Suprapubic skin (tissue), 4 donors: ENCODE results near the gene CABLES1.

Experiments
- EP300 ChIP-seq: sonication (generic); formaldehyde crosslinking; IDR thresholded peaks from one replicate; pipeline ENCODE4 v1.6.1; 2017; ENCODE audit warnings: antibody characterized with exemption
- POLR2A ChIP-seq, 2 donors: fragments of 450-650 bp; IDR thresholded peaks; one replicate each; pipeline ENCODE4 v1.6.1; 2017; ENCODE audit warnings: antibody characterized with exemption in 2 of 2, mild to moderate bottlenecking in 2 of 2, moderate library complexity in 2 of 2
- POLR2AphosphoS5 ChIP-seq, 3 donors: sonication (generic); formaldehyde crosslinking; IDR thresholded peaks; one replicate each; pipeline ENCODE4 v1.6.1; 2017; ENCODE audit warnings: antibody characterized with exemption in 3 of 3
- TF ChIP-seq, protein P1 (sequence below), 2 donors: fragments of 200-600 bp in 1 of 2; fragments of 450-650 bp in 1 of 2; sonication (generic) in 1 of 2; IDR thresholded peaks; one replicate each; pipeline ENCODE4 v1.5.1; 2016 to 2019; ENCODE audit warnings: antibody characterized with exemption in 2 of 2, mild to moderate bottlenecking in 1 of 2, moderate library complexity in 1 of 2

DNA sequence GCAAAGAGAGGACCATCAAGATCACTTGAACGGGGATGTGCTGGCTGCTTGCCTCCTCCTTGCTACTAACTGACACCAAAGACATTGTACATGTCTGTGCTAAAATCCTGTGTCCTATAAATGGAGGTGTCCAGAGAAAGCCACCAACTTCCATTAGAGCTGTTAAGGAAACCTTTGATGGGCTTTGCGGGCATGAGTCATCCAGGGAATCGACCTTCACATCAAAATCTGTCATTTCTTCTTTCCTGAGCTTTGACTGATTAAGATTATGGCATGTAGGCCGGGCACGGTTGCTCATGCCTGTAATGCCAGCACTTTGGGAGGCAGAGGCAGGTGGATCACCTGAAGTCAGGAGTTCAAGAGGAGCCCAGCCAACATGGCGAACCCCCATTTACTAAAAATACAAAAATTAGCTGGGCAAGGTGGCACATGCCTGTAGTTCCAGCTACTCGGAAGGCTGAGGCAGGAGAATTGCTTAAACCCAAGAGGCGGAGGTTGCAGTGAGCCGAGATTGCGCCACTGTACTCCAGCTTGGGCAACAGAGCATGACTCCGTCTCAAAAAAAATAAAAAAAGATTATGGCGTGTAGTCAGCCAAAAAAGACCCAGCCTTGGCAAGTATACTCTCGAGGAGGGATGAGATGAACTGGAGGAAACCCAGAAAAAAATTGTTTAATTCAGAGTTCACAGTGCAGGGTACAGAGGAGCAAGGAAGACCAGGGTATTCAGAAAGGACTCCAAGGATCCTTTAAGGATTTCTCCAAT, 115.8 kb downstream of the CABLES1 start:
- TF ChIP-seq EP300 (no peak), POLR2A (IDR thresholded peaks at IDR 0.05) (no peak), POLR2AphosphoS5 (IDR thresholded peaks at IDR 0.05) (peak in 1 of 3 donors; percentile 25)
- TF ChIP-seq, protein P1, sequence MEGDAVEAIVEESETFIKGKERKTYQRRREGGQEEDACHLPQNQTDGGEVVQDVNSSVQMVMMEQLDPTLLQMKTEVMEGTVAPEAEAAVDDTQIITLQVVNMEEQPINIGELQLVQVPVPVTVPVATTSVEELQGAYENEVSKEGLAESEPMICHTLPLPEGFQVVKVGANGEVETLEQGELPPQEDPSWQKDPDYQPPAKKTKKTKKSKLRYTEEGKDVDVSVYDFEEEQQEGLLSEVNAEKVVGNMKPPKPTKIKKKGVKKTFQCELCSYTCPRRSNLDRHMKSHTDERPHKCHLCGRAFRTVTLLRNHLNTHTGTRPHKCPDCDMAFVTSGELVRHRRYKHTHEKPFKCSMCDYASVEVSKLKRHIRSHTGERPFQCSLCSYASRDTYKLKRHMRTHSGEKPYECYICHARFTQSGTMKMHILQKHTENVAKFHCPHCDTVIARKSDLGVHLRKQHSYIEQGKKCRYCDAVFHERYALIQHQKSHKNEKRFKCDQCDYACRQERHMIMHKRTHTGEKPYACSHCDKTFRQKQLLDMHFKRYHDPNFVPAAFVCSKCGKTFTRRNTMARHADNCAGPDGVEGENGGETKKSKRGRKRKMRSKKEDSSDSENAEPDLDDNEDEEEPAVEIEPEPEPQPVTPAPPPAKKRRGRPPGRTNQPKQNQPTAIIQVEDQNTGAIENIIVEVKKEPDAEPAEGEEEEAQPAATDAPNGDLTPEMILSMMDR (IDR thresholded peaks at IDR 0.05), result no peak
